Neuronal stem cell (in vitro differentiated cells): ENCODE results near the gene AMBRA1.

Experiments used
- DNase-seq: peaks from one replicate; pipeline ENCODE4 v3.0.0-alpha.2; 2013; ENCODE audit warnings: low spot score
- H2AFZ ChIP-seq: one replicate; pipeline ENCODE4 v1.6.1; 2013; ENCODE audit warnings: mild to moderate bottlenecking, low read length, inconsistent platforms
- H2AK5ac ChIP-seq: 2 replicates; pipeline ENCODE4 v1.6.1; 2013; ENCODE audit warnings: low read depth, mild to moderate bottlenecking, inconsistent platforms, low read length, moderate library complexity, mixed read lengths
- H2BK120ac ChIP-seq: 2 replicates; pipeline ENCODE4 v1.6.1; 2013; ENCODE audit warnings: low read depth, mild to moderate bottlenecking, inconsistent platforms, low read length, moderate library complexity, mixed read lengths
- H2BK12ac ChIP-seq: one replicate; pipeline ENCODE4 v1.6.1; 2013; ENCODE audit warnings: low read length, inconsistent platforms
- H2BK15ac ChIP-seq: 2 replicates; pipeline ENCODE4 v1.6.1; 2013; ENCODE audit warnings: mild to moderate bottlenecking, low read length, inconsistent platforms, mixed read lengths
- H2BK5ac ChIP-seq: one replicate; pipeline ENCODE4 v1.6.1; 2013; ENCODE audit warnings: inconsistent platforms, mild to moderate bottlenecking, low read length, moderate library complexity
- H3K14ac ChIP-seq: one replicate; pipeline ENCODE4 v1.6.1; 2013; ENCODE audit warnings: low read length, inconsistent platforms
- H3K18ac ChIP-seq: 2 replicates; pipeline ENCODE4 v1.6.1; 2013; ENCODE audit warnings: low read length, inconsistent platforms
- H3K23ac ChIP-seq: 2 replicates; pipeline ENCODE4 v1.6.1; 2013; ENCODE audit warnings: low read depth, mild to moderate bottlenecking, mixed read lengths, low read length, inconsistent platforms; ENCODE audit not compliant: poor library complexity
- H3K27ac ChIP-seq: replicated peaks from 3 replicates; pipeline ENCODE4 v1.5.1; 2013; ENCODE audit warnings: low read length, inconsistent platforms
- H3K27me3 ChIP-seq, 3 experiments: 2 replicates each; pipeline ENCODE4 v1.6.1; 2013; ENCODE audit warnings: low read length in 3 of 3, mild to moderate bottlenecking in 2 of 3, inconsistent platforms in 1 of 3, low read depth in 1 of 3, mixed read lengths in 1 of 3, moderate library complexity in 1 of 3; ENCODE audit not compliant: control insufficient read depth in 3 of 3, insufficient read depth in 3 of 3
- H3K36me3 ChIP-seq, 2 donors: replicated peaks in 1 of 2; 2 replicates each; pipeline ENCODE4 v1.6.1; 2013; ENCODE audit warnings: low read length in 2 of 2; ENCODE audit not compliant: control insufficient read depth in 2 of 2, insufficient read depth in 2 of 2
- H3K4ac ChIP-seq: 2 replicates; pipeline ENCODE4 v1.6.1; 2013; ENCODE audit warnings: inconsistent platforms, mild to moderate bottlenecking, low read length, moderate library complexity
- H3K4me1 ChIP-seq, 2 donors: 1 replicate in 1 of 2; 2 replicates in 1 of 2; pipeline ENCODE4 v1.6.1; 2013; ENCODE audit warnings: low read length in 2 of 2, low read depth in 1 of 2; ENCODE audit not compliant: control insufficient read depth in 2 of 2, insufficient read depth in 1 of 2
- H3K4me2 ChIP-seq: one replicate; pipeline ENCODE4 v1.6.1; 2013; ENCODE audit warnings: mild to moderate bottlenecking, low read length, inconsistent platforms; ENCODE audit not compliant: insufficient read depth, poor library complexity, severe bottlenecking
- H3K4me3 ChIP-seq, 2 donors: 2 replicates each; pipeline ENCODE4 v1.5.1; 2013; ENCODE audit warnings: low read length in 2 of 2, mild to moderate bottlenecking in 2 of 2, inconsistent platforms in 1 of 2, moderate library complexity in 1 of 2
- H3K79me1 ChIP-seq: one replicate; pipeline ENCODE4 v1.6.1; 2013; ENCODE audit warnings: low read depth, mild to moderate bottlenecking, inconsistent platforms, low read length, moderate library complexity
- H3K9ac ChIP-seq: one replicate; pipeline ENCODE4 v1.6.1; 2013; ENCODE audit warnings: mild to moderate bottlenecking, low read depth, low read length, inconsistent platforms; ENCODE audit not compliant: poor library complexity
- H3K9me3 ChIP-seq, 2 donors: replicated peaks in 1 of 2; 2 replicates each; pipeline versions ENCODE3 to v1.6.1; 2013; ENCODE audit warnings: low read length in 2 of 2, mild to moderate bottlenecking in 2 of 2, inconsistent platforms in 1 of 2, low read depth in 1 of 2, mixed read lengths in 1 of 2, moderate library complexity in 1 of 2; ENCODE audit not compliant: control insufficient read depth in 2 of 2, insufficient read depth in 1 of 2
- H4K8ac ChIP-seq: one replicate; pipeline ENCODE4 v1.6.1; 2013; ENCODE audit warnings: low read depth, mild to moderate bottlenecking, inconsistent platforms, low read length, moderate library complexity
- H4K91ac ChIP-seq: one replicate; pipeline ENCODE4 v1.6.1; 2013; ENCODE audit warnings: low read length, low read depth, mild to moderate bottlenecking, inconsistent platforms; ENCODE audit not compliant: poor library complexity
- WGBS, 2 donors: extraction: QIAGEN DNeasy Blood & Tissue Kit; methylation state at CpG; one replicate each; pipeline ENCODE4 v1.1.7; 2013; ENCODE audit warnings: missing lambda C conversion rate in 2 of 2, mixed read lengths in 1 of 2; ENCODE audit not compliant: insufficient read length in 2 of 2, insufficient replicate concordance in 1 of 2; ENCODE audit errors: extremely low coverage in 2 of 2; 5-methylcytosine and 5-hydroxymethylcytosine counted together

AMBRA1 gene

DNA sequence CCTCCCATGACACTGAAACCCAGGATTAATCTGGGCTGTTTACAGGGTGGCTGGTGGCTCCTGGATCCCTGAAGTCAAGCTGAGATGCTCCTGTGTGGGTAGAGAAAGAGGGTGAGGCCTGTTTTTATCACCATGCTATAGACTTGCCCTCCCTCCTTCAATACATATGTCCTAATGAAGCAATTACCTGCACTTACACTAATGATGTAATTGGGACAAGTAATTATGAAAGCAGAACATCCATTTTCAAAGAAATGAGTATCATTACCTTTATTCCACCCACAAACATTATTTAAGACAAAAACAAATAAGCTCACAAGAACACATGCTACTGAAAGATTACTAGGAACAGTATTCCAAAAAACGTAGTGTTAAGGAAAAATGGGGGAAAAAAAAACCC, 138.0 kb downstream of the AMBRA1 start:
- H3K9me3 ChIP-seq: no peaks in the 10 kb centered on the region
- DNase-seq: no peak
- H4K8ac ChIP-seq: no peak overlapping the region
- peaks cover 11 to 15% of the 10 kb centered on the region in 2 donors for H3K4me1 ChIP-seq
- no peak overlapping the region for H3K14ac ChIP-seq
- no peak overlapping the region for H3K23ac ChIP-seq
- H2AFZ ChIP-seq: no peak overlapping the region
- H3K36me3 ChIP-seq: no peaks in the 10 kb centered on the region
- no peak overlapping the region for H3K9ac ChIP-seq
- H3K4me3 ChIP-seq: no peak overlapping the region
- H3K4ac ChIP-seq: no peak overlapping the region
- no peak overlapping the region for H2BK5ac ChIP-seq
- no peak overlapping the region for H3K27ac ChIP-seq
- H2BK15ac ChIP-seq: no peak overlapping the region
- H3K79me1 ChIP-seq: no peaks in the 10 kb centered on the region
- no peaks in the 10 kb centered on the region for H3K27me3 ChIP-seq
- no CpG with 5 or more reads among the region's 1 CpG for WGBS, 2 donors
- H3K18ac ChIP-seq: no peak overlapping the region
- H4K91ac ChIP-seq: no peak overlapping the region
- H2BK12ac ChIP-seq: no peak overlapping the region
- H2AK5ac ChIP-seq: no peak overlapping the region
- no peak overlapping the region for H3K4me2 ChIP-seq
- H2BK120ac ChIP-seq: no peak overlapping the region

GRCh38 chr11:46452918-46453517, 140.8 kb downstream of the AMBRA1 start:
- H3K4me2 ChIP-seq: no peak overlapping the region
- H3K79me1 ChIP-seq: no peaks in the 10 kb centered on the region
- H3K4me3 ChIP-seq: no peak overlapping the region
- no peak overlapping the region for H3K4ac ChIP-seq
- no peak overlapping the region for H3K14ac ChIP-seq
- no peaks in the 10 kb centered on the region for H3K36me3 ChIP-seq
- no peak overlapping the region for H2AK5ac ChIP-seq
- H3K9ac ChIP-seq: no peak overlapping the region
- no peak overlapping the region for H3K23ac ChIP-seq
- no peak overlapping the region for H2BK15ac ChIP-seq
- no peaks in the 10 kb centered on the region for H3K27me3 ChIP-seq
- H4K91ac ChIP-seq: no peak overlapping the region
- no peak overlapping the region for H2BK12ac ChIP-seq
- 100% methylated on average over 1 of the region's 4 CpGs; no CpG with 5 or more reads in 1 of the 2 donors for WGBS, 2 donors
- no peak overlapping the region for H2AFZ ChIP-seq
- no peak overlapping the region for H2BK120ac ChIP-seq
- no peaks in the 10 kb centered on the region for H3K9me3 ChIP-seq
- H3K4me1 ChIP-seq: peaks cover 11 to 15% of the 10 kb centered on the region in 2 donors
- H3K27ac ChIP-seq: no peak overlapping the region
- H4K8ac ChIP-seq: no peak overlapping the region
- H3K18ac ChIP-seq: no peak overlapping the region
- H2BK5ac ChIP-seq: no peak overlapping the region
- DNase-seq: no peak

GRCh38 chr11:46451759-46452158, 142.1 kb downstream of the AMBRA1 start:
- Histone ChIP-seq H3K18ac (no peak overlapping the region), H3K4ac (no peak overlapping the region), H3K4me1 (peaks cover 6 to 11% of the 10 kb centered on the region in 2 donors), H3K14ac (no peak overlapping the region), H2AFZ (no peak overlapping the region), H2BK5ac (no peak overlapping the region), H2BK15ac (no peak overlapping the region), H4K91ac (no peak overlapping the region), H2BK120ac (no peak overlapping the region), H3K27ac (no peak overlapping the region), H3K23ac (no peak overlapping the region), H3K9me3 (no peaks in the 10 kb centered on the region), H2BK12ac (no peak overlapping the region), H3K4me2 (no peak overlapping the region), H3K79me1 (no peaks in the 10 kb centered on the region), H4K8ac (no peak overlapping the region), H3K36me3 (no peaks in the 10 kb centered on the region), H3K9ac (no peak overlapping the region), H3K27me3 (no peaks in the 10 kb centered on the region), H3K4me3 (no peak overlapping the region), H2AK5ac (no peak overlapping the region)
- DNase-seq: no peak

DNA sequence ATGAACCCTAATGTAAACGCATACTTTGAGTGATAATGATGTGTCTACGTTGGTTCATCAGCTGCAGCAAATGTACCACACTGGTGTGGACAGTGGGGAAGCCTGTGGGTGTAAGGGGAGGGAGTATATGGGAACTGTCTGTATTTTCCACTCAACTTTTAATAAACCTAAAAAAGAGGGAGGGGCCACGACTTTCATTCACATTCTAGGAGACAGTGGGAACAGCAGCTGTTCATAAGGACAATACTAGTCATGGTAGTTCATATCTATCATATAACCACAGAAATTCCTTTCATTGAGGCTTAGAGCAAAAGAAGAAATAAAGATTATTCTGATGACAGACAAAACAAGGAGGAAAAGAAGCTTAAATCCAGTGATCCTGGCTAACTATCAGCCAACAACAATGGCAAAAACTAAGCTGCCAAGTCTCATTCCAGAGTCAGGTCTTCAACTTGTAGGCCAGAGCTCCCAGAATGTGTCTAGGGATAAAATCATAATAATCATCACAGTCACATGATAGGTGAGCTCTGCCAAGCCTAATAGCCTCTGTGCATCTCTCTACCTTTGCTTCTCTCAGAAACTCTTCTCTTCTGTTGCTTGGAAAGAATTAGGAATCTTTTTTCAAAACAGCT, 142.9 kb downstream of the AMBRA1 start:
- H2AK5ac ChIP-seq: no peak overlapping the region
- DNase-seq: no peak
- no peak overlapping the region for H3K4me3 ChIP-seq
- no peak overlapping the region for H2BK15ac ChIP-seq
- H2BK12ac ChIP-seq: no peak overlapping the region
- H3K27ac ChIP-seq: no peak overlapping the region
- H3K18ac ChIP-seq: no peak overlapping the region
- H4K91ac ChIP-seq: no peak overlapping the region
- no peak overlapping the region for H3K9ac ChIP-seq
- H4K8ac ChIP-seq: no peak overlapping the region
- H3K36me3 ChIP-seq: no peaks in the 10 kb centered on the region
- no peak overlapping the region for H3K4ac ChIP-seq
- no peak overlapping the region for H2BK5ac ChIP-seq
- no peak overlapping the region for H2BK120ac ChIP-seq
- H3K4me1 ChIP-seq: peaks cover 0 to 4% of the 10 kb centered on the region in 2 donors
- H3K79me1 ChIP-seq: no peaks in the 10 kb centered on the region
- no peak overlapping the region for H3K23ac ChIP-seq
- no peaks in the 10 kb centered on the region for H3K27me3 ChIP-seq
- no peak overlapping the region for H3K14ac ChIP-seq
- no peak overlapping the region for H3K4me2 ChIP-seq
- no peak overlapping the region for H2AFZ ChIP-seq
- H3K9me3 ChIP-seq: no peaks in the 10 kb centered on the region
- no CpG with 5 or more reads among the region's 3 CpGs for whole genome bisulfite sequencing, 2 donors
